ENCODE data around the gene RTN4.

DNA sequence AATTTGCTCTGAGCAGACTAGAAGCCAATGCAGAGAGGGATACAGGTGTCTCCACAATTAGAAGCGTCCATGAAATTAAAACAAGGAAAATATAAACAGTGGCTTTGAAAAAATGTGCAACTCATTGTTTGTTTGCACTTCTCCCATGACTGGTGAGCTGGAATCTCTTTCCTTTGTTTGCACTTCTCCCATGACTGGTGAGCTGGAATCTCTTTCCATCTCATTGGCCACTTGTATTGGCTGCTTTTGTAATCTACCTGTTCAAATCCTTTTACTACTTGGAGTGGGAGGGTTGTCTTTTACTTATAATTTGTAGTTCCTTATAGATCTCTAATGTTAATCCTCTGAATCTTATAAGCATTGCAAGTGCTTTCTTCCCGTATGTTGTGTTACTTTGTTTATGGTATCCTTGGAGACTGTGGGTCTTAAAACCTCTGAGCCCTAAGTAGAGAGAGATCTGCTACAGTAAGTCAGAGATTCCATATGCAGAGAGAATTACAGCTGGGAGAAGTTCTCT is 94.1 kb downstream of the RTN4 start:
- no peak for TF ChIP-seq CTCF (IDR thresholded peaks at IDR 0.05)
- no peak for TF ChIP-seq POLR2AphosphoS5 (IDR thresholded peaks at IDR 0.05; ENCODE audit: insufficient read depth in 1 of 2, low read depth in 1 of 2)
